ENCODE measurements around the gene TRIM71. TPM values are rescaled to one million over a fixed set of nuclear protein-coding genes. Genes with fewer than 3 reads are reported as not detected.

TRIM71 gene
- polyA plus RNA-seq, 1 donor from 2014 or later: 4.0 TPM

GRCh38 chr3:32873531-32874130 lies 55.8 kb downstream of the TRIM71 start:
- no peaks in the 10 kb centered on the region for H3K36me3 ChIP-seq (ENCODE audit: insufficient read depth, low read length)
- no peaks in the 10 kb centered on the region for H3K9me2 ChIP-seq (ENCODE audit: insufficient read depth, low read length)
- no peaks in the 10 kb centered on the region for H4K20me1 ChIP-seq (ENCODE audit: insufficient read depth)
- no peaks in the 10 kb centered on the region for H3K9me3 ChIP-seq (ENCODE audit: low read length)
- H3K27me3 ChIP-seq (ENCODE audit: insufficient read depth, low read depth, low read length): no peaks in the 10 kb centered on the region
- H3K4me3 ChIP-seq (ENCODE audit: low read length): no peak overlapping the region
- TF ChIP-seq CTCF (IDR thresholded peaks at IDR 0.05; ENCODE audit: poor library complexity, severe bottlenecking) (no peak), MXI1 (conservative IDR thresholded peaks at IDR 0.05; ENCODE audit: poor library complexity, severe bottlenecking) (no peak), TAF1 (IDR thresholded peaks at IDR 0.05; ENCODE audit: low read depth) (no peak), POLR2AphosphoS5 (IDR thresholded peaks at IDR 0.05) (no peak), SMC3 (conservative IDR thresholded peaks at IDR 0.05; ENCODE audit: poor library complexity) (no peak), EP300 (conservative IDR thresholded peaks at IDR 0.05; ENCODE audit: poor library complexity, severe bottlenecking) (no peak), RAD21 (conservative IDR thresholded peaks at IDR 0.05) (no peak), EZH2 (IDR thresholded peaks at IDR 0.05; ENCODE audit: borderline replicate concordance, insufficient read depth, low read length, poor library complexity, severe bottlenecking) (no peak), REST (IDR thresholded peaks at IDR 0.05; ENCODE audit: borderline replicate concordance) (no peak)
- peaks cover 10% of the 10 kb centered on the region for H3K79me2 ChIP-seq (replicated peaks; ENCODE audit: insufficient read depth, low read length)
- H3F3A ChIP-seq (ENCODE audit: insufficient read depth, low read length, poor library complexity, severe bottlenecking): no peaks in the 10 kb centered on the region
- no peak overlapping the region for H3K9ac ChIP-seq (ENCODE audit: low read length)
- no peak overlapping the region for H2AFZ ChIP-seq (ENCODE audit: low read depth, low read length)
- H3K27ac ChIP-seq (ENCODE audit: low read length): no peak overlapping the region
- no peak overlapping the region for H3K4me2 ChIP-seq (ENCODE audit: low read length)

- Histone ChIP-seq H3K79me2 (replicated peaks; ENCODE audit: insufficient read depth, low read length) (no peaks in the 10 kb centered on the region), H3K4me3 (ENCODE audit: low read length) (no peak overlapping the region), H3K9ac (ENCODE audit: low read length) (no peak overlapping the region), H3K4me2 (ENCODE audit: low read length) (no peak overlapping the region), H3K9me2 (ENCODE audit: insufficient read depth, low read length) (no peaks in the 10 kb centered on the region), H3K9me3 (ENCODE audit: low read length) (no peaks in the 10 kb centered on the region), H4K20me1 (ENCODE audit: insufficient read depth) (no peaks in the 10 kb centered on the region), H3K36me3 (ENCODE audit: insufficient read depth, low read length) (no peaks in the 10 kb centered on the region), H3K27ac (ENCODE audit: low read length) (no peak overlapping the region), H3K27me3 (ENCODE audit: insufficient read depth, low read depth, low read length) (no peaks in the 10 kb centered on the region), H3F3A (ENCODE audit: insufficient read depth, low read length, poor library complexity, severe bottlenecking) (no peaks in the 10 kb centered on the region), H2AFZ (ENCODE audit: low read depth, low read length) (no peak overlapping the region)
- TF ChIP-seq POLR2AphosphoS5 (IDR thresholded peaks at IDR 0.05) (no peak), CTCF (IDR thresholded peaks at IDR 0.05; ENCODE audit: poor library complexity, severe bottlenecking) (no peak), SMC3 (conservative IDR thresholded peaks at IDR 0.05; ENCODE audit: poor library complexity) (no peak), TAF1 (IDR thresholded peaks at IDR 0.05; ENCODE audit: low read depth) (no peak), MXI1 (conservative IDR thresholded peaks at IDR 0.05; ENCODE audit: poor library complexity, severe bottlenecking) (no peak), RAD21 (conservative IDR thresholded peaks at IDR 0.05) (no peak), EZH2 (IDR thresholded peaks at IDR 0.05; ENCODE audit: borderline replicate concordance, insufficient read depth, low read length, poor library complexity, severe bottlenecking) (no peak), EP300 (conservative IDR thresholded peaks at IDR 0.05; ENCODE audit: poor library complexity, severe bottlenecking) (no peak), REST (IDR thresholded peaks at IDR 0.05; ENCODE audit: borderline replicate concordance) (no peak)
These were observed 59.1 kb downstream of the TRIM71 start for GRCh38 chr3:32876920-32877319.
